CD4-positive, alpha-beta T cell treated with Interleukin-1 beta for 1 hour (primary cell): Measurements from ENCODE around the gene KCNJ16.

Experiments
- DNase-seq, 2 donors: peaks; one replicate each; pipeline ENCODE4 v3.0.0-alpha.2; 2020 to 2022

Gene KCNJ16

GRCh38 chr17:70181376-70181775, 106.4 kb downstream of the KCNJ16 start:
- DNase-seq, result no peak

GRCh38 chr17:70181866-70182265, 106.8 kb downstream of the KCNJ16 start:
- DNase-seq, result no peak

GRCh38 chr17:70183508-70183907, 108.5 kb downstream of the KCNJ16 start:
- DNase-seq, result no peak

- no peak for DNase-seq
Observed at GRCh38 chr17:70184207-70184606, 109.2 kb downstream of the KCNJ16 start.

- DNase-seq, result no peak
Observed at GRCh38 chr17:70184770-70185169, 109.7 kb downstream of the KCNJ16 start.
